NCI-H1048 (cell line): Measurements from ENCODE around the gene ITPR1.

Experiments used
- DNase-seq: peaks from one replicate; lab custom pipeline; 2025; lab: John Stamatoyannopoulos, UW

The ITPR1 gene

DNA sequence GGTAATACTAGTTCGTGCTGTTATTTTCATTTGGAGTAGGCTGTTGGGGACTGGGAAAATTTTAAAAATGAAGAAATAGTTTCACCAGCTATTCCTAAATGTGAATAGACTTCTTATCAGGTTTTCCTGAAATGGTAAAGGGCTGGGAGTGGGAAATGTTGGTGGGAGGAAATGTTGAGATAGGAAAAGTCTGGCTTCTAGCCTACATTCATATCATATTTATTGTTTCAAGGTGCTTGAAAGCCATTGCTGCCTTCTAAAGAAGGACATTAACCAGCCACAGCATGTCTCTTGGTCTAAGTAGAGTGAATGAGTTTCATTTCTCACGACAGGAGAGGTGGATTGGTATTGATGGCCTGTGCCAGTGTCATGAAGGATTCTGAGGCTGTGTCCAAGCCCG lies 288.9 kb downstream of the ITPR1 start:
- DNase-seq: no peak

DNA sequence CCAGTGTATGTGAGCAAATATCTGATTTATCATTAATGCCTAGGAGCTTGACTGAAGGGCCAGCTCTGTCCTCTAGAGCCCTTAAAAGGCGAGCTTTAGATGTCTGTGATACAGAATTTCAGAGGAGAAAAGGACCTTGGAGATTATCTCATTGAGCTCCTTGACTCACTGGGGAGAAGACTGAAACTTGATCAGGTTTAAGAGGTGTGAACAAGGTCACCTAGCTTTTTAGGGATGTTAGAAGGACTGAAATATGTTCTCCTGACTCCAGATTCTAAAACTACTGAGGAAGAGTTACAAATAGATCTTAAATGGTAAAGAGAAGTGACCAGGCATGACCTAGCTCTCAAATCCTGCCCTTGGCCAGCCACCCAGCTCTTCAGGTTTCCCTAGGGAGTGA lies 292.4 kb downstream of the ITPR1 start:
- DNase-seq: no peak

DNA sequence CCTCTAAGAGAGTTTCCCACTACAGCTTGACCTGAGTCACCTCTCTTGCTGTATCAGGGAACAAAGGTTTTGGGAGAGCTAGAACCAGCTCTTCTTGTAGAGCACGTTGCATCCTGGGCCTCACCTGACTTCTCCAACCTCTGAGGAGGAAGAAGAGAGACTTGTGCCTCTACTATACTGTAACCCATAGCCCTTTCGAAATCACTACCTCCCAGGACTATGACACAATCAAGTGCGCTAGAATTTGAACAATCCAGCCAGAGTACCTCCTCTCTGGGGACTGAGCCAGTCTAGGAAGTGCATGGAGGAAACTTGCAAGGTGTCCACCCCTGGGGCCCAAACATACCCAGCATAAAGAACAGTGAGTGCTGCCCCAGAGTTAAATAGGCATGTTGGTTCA lies 293.3 kb downstream of the ITPR1 start:
- DNase-seq: no peak

DNA sequence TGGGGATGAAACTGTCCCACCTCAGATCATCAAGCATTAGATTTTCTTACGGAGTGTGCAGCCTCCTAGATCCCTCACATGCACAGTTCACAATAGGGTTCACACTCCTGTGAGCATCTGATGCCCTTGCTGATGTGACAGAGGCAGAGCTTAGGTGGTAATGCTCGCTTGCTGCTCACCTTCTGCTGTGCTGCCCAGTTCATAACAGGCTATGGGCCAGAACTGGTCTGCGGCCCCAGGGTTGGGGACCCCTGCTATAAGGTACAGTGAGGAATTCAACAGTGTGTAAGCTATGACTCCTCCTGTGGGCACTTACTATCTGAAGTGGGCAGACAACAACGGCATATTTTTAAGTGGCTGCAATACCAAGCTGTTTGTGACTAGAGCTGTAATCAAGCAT lies 298.2 kb downstream of the ITPR1 start:
- no peak for DNase-seq

DNA sequence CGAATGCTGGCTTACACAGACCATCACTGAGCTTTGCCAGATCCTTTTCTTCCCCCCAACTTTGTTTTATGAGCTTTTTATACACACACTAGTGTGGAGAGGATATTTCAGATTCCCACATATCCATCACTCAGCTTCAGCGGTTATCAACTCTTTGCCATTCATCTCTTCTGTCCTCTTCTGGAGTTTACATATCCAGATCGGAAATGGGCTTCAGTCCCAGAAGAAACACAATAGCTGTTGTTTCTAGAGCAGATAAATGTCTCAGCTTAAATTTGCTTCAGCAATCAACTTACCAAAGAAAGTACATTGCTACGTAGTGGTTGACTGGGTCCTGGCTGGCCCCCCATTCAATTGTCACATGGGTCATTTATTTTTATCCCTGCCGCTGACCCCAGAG lies 300.2 kb downstream of the ITPR1 start:
- DNase-seq: no peak

DNA sequence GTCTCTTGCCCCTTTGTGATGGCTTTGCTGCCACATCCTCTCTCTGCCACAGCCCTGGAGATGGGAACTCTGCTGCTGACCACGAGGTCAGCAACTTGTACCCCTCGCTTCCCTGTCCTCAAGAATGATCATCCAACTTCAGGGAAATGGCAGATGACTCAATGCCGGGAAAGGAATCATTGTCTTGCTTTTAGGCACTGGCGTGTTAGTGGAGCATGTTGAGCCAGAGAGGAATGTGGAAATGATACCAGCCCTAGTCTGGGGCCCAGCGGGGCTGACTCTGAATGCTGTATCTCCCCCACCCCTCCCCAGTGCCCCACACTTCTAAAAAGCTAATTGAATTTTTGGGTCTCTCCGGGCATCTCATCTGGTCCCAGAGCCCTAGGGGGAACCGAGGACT lies 301.2 kb downstream of the ITPR1 start:
- DNase-seq: no peak

DNA sequence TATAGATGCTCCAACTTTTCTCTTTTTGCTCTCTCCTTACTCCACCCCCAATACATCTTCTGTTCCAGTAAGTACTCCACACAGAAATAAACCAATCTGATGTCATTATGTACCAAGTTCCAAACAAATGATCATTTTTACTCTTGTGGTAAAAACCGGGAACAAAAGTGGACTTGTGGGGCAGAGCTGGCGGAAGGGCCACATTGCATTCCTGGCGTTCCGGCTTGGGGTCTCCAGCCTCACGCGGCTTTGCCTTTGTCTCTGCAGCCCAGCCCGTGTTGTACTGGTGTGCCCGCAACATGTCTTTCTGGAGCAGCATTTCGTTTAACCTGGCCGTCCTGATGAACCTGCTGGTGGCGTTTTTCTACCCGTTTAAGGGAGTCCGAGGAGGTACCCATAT lies 301.6 kb downstream of the ITPR1 start:
- DNase-seq: no peak

DNA sequence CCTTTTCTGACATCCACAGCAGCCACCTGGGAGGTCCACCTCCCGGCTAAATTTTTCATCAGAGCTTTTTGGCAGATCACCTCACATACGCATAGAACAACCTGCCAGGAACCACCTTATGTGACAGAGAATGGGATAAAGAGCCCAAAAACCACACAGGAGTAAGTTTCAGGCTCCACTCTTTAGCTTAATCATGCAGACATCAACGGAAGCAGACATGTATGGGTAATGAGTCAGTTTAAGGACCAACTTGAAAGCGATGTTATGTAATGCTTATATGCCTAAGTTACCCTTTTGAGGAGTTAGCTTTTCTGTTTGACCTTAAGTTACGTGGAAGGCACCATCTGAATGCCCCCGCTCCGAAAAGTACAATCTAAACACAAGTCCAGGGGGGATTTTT lies 302.8 kb downstream of the ITPR1 start:
- DNase-seq: no peak

DNA sequence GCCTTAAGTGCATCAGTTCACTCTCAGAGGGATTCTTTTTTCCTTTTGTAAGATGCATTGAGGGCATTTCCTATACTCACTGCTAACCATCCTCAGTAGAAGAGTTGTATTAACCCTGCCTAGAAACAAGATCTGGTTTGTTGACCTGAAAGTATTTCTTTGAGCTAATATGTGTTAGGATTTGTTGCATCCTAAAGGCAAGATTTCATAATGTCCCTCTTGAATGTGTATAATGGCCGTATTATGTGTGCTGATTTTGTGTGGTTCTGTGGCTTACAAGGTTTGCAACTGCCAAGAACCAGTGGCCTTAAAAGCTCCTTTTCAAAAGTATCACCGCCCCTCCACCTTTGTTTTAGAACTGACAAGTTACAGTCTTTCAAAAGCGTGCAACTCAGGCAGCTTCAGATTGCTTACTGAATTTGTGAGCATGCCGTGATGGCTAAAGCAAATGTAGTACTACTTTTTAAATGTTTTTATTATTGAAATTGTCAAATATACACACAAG lies 304.1 kb downstream of the ITPR1 start:
- no peak for DNase-seq

DNA sequence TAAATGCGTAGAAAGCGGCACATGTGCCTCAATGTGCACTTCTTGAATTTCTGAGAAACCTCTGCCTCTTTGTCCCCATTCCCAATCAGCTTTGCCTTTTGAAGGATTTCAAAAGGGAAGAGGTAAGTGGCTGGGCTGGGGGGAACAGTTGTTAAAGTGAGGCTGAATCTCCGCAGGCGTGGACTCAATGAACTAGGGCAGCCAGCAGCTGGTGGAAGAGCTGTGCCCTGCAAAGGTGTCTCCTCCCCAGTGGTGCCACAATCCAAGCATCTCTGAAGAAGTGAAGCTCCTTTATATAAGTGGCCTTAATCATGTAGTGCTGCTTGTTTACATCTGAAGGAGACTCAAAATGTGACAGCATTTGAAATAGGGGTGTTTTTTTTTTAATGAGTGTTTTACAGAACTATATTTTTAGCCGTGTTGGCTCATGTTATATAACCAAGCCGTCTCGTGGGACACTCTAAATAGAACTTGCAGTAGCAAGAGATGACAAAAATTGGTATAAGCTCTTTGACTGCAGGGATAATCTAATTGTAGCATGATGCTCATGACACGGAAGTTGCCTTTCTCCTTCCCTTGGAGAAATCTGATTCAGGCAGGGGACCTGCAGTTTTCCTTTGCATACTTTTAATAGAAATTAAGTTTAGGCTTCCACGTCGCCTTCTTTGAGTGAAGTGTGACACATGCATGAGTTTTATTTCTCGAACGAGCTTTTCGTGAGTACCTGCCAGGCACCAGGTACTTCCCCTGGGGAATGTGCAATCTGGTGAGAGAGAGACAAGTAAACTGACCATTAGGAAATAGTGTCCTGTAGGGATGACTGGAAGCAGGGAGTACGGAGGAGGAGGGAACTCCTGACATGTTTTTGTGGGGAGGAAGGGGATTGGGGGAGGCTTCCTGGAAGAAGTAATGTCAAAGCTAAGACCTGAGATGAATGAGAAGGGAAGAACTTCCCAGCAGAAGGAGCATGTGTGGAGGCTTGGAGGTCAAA lies 306.4 kb downstream of the ITPR1 start:
- DNase-seq: no peak

DNA sequence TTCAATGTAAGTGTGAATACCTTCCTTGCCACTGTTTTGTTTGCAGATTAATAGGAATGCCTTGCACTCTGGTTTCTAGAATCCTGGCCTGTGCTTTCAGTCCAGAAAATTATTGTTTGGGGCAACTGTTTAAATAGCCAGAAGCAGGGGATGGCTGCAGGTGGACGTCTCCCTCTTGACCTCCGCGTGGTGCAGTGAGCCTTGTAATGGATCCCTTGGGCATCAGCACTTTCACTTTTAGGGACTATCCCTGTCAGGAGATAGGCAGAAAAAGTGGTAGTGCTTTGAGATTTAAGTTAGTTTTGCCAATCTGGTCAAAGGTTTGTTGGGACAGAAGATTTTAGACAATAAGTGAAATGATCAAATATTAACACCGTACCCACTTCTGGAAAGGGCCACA lies 307.4 kb downstream of the ITPR1 start:
- DNase-seq: no peak

DNA sequence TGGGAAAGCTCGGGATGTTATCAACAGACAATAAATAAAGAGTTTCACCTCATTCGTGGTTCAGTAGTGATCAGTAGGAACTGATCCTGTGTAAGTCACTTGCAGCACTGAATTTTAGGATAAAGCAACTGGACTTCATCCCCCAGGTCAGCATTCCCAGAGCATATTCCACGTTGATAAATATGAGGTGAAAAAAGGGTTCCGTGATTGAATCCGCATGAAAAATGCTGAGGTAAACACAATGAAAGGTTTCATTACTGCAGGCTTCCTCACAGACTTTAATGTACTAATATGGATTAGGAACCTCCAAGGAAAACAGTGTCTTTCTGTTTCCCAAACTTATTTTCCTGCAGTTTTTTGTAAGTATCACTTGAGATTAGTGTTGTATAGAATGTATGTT lies 308.7 kb downstream of the ITPR1 start:
- DNase-seq: no peak

DNA sequence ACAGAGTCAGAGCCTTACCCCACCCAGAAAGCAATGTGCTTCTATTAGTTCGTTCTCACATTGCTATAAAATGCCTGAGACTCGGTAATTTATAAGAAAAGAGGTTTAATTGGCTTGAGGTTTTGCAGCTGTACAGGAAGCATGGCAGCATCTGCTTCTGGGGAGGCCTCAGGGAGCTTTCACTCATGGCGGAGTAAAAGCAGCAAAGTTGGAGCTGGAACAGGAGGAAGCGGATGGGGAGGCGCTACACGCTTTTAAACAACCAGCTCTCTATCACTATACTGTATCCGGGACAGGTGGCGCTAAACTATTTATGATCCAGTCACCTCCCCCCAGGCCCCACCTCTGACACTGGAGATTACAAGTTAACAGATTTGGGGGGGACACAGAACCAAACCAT lies 309.8 kb downstream of the ITPR1 start:
- DNase-seq: no peak

DNA sequence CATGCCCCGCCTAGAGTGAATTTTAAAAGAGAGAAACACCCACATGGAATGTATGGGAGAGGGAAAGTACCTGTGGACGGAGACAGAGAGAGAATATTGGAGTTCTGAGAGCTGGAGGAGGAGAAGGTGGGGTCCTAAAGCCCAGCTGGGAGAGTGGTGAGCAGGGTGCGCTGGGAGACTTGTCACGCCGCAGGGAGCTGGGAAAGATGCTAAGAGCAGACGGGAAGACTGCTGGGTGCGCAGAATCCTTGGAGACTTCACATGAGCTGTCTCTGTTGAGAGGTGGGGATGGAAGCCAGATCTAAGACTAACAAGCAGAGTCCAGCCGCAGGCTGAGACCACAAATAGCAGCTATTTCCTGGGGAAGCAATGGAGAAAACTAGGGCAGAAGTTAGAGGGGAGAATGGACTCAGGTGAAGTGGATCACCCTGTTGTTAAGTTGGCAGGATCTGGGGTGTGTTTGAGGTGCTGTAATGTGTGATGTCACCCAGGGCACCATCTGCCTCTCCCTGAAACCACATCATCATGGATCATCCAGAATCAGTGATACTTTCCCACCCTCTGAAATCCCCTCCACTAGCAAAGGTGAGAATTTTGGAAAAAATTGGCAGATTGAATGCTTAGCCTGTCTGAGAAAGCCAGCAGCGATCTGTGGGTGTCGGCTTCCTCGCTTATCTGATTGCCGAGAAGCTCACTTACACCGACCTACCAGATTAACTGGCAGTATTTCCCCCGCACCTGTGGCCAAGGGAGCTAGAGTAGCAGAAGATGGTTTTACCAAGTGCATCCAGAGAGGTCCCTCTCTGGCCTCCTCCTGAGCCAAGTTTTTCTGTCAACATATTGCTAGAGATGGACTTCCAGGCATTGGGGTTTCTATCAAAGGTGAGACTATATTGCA lies 311.3 kb downstream of the ITPR1 start:
- DNase-seq: no peak

DNA sequence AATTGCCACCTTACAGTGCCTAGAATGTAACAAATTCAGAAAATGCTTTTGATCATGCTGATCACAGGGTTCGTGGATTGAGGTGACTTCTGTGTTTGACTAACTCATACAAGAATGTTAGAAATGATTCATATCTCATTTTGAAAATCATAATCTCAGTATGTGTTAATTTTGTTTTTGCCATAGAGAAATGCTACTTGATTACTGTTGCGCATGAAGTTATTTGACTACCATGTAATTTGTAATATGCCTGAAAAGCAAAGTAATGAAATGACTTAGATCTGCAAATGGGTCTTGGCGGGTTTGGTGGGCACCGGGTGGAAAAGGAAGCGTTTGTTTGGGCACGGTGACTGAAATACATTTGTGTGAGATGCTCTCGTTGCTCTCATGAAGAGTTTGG lies 312.5 kb downstream of the ITPR1 start:
- DNase-seq: no peak

DNA sequence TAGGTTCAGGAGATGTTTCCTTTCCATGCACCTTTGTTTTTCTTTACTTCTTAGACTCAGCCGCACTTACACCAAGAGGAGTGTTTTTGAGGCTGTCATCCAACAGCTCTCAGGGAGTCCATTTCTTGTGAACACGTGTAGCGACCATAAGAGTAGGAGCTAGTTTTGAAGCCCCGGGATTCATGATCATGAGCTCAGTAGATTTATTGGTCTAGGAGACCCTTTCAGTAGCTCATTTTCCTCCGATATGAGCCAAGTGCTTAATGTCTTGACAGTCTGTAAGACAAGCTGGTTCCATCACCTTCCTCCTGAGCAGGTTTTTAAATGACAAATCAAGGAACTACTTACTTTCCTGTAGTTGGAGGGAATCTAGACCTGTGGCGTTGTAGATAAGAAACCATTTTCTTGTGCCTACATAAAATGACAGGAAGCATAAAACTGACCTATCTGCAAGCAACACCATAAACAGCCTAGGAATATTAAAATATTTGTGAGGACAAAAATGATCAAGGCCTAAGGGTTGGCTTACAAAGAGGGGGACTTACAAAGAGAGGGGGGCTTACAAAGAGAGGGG lies 313.5 kb downstream of the ITPR1 start:
- DNase-seq: no peak

DNA sequence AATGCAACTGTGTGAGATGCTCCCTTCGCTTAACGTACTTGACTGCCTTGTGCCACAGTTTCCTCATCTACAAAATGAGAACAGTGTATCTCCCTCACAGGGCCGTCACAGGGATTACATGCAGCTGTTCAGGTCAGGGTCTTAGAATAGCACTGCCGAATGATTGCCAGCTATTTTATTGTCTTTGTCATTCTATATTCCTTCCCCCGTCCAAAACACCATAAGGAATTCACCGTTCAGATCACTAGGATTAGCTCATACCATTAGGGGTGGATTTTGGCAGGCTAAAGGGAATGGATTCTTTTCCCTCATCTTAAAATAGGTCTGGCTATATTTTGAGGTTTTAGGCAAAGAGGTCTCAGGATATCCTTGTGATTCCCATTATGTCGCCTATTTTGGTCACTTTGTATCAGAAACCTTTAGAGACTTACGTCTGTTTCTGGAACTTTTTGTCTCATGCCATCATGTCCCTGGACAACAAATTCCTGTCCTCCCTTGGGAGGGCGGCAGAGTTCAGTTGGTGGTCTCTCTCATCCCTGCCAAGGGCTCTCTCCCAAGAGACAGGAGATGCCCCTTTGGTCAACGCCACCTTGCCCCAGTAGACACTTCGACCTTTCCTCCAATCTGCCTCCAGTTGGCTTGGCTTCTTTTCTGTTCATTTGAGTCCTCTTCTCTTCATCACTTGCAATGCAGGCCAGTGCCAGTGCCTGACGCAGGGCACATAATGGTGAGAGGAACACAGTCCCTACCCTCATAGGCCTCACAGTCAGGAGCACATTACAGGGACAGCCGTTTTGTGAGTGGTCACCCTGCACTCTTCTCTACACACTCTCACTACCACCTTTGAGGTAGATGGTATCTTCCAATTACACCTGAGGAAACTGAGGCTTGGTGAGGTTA lies 314.5 kb downstream of the ITPR1 start:
- no peak for DNase-seq

DNA sequence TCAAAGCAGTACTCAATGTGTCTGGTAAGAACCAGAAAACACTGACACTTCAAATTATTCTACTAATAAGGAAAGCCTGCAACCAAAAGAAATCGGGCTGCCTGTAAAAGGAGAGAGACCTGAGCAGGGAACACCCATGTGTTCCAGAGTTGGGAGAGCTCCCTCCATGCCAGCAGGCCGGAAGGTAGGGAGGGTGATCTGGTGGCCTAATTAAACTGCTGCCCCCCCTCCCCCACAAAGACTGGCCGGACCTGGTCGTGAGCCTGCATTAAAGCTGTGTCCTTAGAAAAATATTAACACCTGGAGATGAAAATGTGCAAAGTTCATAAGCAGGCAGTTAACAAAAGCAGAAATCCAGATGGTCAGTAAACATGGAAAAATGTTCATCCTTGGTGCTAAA lies 315.5 kb downstream of the ITPR1 start:
- no peak for DNase-seq

DNA sequence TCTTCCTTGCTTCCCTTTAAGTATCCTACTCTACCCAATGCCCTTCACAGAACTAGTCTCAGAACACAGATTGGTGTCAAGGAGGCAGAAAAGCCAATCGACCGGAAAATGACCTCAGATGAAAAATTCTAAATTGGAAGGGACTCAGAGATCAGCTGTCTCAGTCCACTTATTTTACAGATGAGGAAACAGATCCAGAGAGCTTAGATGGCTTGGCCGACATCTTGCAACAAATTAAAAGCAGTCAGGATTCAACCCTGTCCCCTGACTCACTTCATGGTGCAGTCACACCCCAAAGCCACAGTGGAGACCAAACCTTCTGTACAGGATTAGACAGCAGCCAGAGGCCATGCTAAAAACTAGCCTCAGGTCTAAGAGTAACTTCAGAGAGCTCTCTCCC lies 316.8 kb downstream of the ITPR1 start:
- DNase-seq: no peak

DNA sequence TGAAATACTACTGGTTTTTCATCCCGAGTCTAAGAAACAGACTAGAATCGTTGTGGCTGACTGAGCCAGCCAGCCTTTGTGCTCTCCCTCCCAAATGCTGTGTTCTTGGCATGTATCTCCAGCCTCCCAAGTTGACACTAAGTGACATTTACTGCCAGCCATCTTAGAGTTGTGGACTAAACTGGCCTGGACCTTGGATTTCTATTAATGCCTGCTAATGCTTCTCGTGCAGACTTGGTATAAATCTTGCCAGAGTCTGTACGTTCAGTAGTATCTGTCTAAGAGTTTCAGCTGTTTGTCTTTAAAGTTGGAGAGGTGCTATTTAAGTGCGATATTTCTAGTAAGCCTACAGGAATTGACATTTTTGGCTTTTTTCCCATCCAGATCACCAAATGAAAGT lies 319.4 kb downstream of the ITPR1 start:
- DNase-seq: no peak

DNA sequence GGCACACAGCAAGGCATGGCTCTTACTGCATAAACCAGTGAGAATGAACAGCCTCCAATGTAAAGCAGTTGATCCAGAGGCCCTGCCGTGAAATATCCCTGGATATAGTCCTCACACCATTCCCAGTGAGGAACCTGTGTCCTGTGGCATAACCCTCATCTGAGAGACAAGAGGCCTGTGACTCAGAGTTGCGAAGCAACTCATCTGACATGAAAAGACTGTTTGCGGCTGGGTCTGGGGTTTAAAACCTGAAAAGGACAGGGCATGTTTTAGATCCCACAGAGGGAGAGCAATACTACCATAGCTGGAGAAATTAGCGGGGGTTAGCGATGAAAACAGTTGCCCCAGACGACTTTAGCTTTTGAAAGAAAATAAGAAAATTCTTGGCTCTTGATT lies 320.8 kb downstream of the ITPR1 start:
- no peak for DNase-seq
